BE2C (cell line): ENCODE measurements around the gene SKI.

Experiments
- DNase-seq: peaks from one replicate; pipeline ENCODE4 v3.0.0-alpha.2; 2020
- H3K27me3 ChIP-seq: fragments of 250-450 bp; sonication (Bioruptor Pico); 2 replicates; pipeline ENCODE4 v1.5.1; 2020; ENCODE audit warnings: mild to moderate bottlenecking
- H3K36me3 ChIP-seq: fragments of 250-450 bp; sonication (Bioruptor Pico); 2 replicates; pipeline ENCODE4 v1.5.1; 2020; ENCODE audit warnings: mild to moderate bottlenecking
- H3K4me1 ChIP-seq: fragments of 250-450 bp; sonication (Bioruptor Pico); 2 replicates; pipeline ENCODE4 v1.5.1; 2020
- H3K4me3 ChIP-seq: 2 replicates; pipeline ENCODE4 v1.5.1; 2011; ENCODE audit warnings: low read depth, low read length
- H3K9me3 ChIP-seq: fragments of 250-450 bp; sonication (Bioruptor Pico); 2 replicates; pipeline ENCODE4 v1.5.1; 2020
- TF ChIP-seq, protein P1 (sequence below): IDR thresholded peaks from 2 replicates; pipeline ENCODE4 v1.5.1; 2012; ENCODE audit warnings: mild to moderate bottlenecking, low read depth, low read length

SKI gene

DNA sequence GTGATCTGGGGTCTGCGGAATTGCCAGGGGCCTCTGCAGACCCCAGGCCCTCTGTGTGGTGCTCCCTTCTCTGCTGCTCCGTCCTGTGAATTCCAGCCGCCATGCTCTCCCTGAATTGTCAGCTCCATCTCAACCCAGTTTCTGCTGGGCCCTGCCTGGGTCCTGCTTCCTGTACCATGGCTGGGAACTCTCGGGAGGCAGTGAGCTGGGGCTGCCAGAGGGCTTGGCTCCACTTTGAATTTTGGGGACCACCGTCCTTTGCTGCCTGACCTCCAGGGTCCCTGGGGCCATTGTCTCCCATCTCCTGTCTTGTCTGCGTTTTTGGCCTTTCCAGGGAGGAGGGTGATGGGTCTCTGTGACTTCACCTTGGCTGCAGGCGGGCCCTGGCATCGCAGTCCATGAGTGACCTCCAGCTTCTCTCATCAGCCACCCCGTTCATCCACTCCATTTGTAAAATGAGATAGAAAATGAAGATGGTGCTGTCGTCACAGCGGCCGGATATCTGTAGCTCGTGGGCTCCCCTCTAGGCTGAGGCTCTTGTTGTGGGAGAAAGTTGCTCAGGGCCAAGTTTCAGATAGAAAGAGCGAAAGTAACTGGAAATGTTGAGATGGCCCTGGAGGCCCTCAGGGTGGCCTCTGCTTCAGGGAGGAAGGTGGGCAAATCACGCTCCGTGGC is 38.3 kb downstream of the SKI start:
- Histone ChIP-seq H3K27me3 (no peaks in the 10 kb centered on the region), H3K9me3 (no peaks in the 10 kb centered on the region), H3K4me1 (no peaks in the 10 kb centered on the region), H3K36me3 (no peaks in the 10 kb centered on the region), H3K4me3 (no peak overlapping the region)
- TF ChIP-seq, protein P1, sequence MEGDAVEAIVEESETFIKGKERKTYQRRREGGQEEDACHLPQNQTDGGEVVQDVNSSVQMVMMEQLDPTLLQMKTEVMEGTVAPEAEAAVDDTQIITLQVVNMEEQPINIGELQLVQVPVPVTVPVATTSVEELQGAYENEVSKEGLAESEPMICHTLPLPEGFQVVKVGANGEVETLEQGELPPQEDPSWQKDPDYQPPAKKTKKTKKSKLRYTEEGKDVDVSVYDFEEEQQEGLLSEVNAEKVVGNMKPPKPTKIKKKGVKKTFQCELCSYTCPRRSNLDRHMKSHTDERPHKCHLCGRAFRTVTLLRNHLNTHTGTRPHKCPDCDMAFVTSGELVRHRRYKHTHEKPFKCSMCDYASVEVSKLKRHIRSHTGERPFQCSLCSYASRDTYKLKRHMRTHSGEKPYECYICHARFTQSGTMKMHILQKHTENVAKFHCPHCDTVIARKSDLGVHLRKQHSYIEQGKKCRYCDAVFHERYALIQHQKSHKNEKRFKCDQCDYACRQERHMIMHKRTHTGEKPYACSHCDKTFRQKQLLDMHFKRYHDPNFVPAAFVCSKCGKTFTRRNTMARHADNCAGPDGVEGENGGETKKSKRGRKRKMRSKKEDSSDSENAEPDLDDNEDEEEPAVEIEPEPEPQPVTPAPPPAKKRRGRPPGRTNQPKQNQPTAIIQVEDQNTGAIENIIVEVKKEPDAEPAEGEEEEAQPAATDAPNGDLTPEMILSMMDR = no peak
- DNase-seq = no peak

DNA sequence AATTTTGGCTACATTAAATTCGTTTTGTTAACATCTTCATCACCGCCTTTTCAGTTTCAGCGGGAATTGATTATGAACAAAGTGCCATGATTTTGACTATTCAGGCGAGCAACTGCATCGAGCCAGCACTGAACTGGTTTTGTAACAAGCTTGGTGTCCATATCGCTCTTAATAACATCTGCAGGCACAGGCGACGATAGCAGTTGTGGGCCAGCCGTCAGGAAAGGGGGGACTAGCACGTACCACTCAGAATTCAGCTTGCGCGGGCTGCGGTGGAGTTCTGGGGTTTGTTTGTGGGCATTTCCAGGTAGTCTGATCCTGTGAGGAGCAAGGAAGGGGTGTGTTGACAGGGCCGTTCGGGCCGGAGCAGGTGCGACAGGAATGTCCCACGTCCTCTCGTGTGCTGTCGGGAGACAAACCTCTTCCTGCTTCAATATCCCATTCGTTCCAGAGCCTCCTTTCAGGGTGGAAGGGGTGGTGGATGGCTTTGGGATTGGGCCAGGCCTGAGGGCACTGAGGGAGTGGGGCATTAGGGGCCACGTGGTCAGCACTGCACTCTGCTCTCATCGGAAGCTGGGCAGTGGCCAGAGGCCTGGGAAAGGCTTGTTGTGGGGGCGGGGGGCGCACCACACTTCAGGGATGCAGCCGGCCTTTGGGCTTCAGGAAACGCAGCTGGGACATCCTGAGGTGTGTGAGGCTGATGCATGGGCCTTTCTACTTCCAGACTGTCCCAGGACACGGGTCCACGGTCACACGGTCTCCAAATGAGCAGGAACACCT is 39.1 kb downstream of the SKI start:
- no peaks in the 10 kb centered on the region for H3K27me3 ChIP-seq
- H3K36me3 ChIP-seq = no peaks in the 10 kb centered on the region
- TF ChIP-seq, protein P1 = no peak
- DNase-seq = no peak
- H3K9me3 ChIP-seq = no peaks in the 10 kb centered on the region
- no peak overlapping the region for H3K4me3 ChIP-seq
- no peaks in the 10 kb centered on the region for H3K4me1 ChIP-seq

DNA sequence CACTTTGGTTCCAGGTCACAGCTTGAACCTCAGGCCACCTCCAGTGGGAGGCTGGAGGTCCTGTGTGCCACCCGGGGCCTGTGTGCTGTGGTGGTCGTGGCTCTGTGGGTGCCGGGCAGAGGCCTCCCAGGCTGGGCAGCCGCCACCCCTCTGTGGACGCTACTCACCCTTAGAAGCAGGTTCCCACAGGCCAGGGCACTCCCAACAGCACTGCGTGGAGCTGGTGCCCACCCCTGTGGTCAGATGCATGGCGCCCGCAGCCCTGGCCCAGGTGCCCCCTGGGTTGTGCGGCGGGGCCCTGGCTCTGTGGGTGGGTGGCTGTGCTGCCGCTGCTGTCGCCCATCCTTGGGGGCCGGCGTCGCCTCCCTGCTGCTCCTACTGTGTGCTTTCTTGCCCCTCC is 39.7 kb downstream of the SKI start:
- no peak for DNase-seq
- H3K4me1 ChIP-seq = no peaks in the 10 kb centered on the region
- no peaks in the 10 kb centered on the region for H3K36me3 ChIP-seq
- no peak overlapping the region for H3K4me3 ChIP-seq
- H3K9me3 ChIP-seq = no peaks in the 10 kb centered on the region
- H3K27me3 ChIP-seq = no peaks in the 10 kb centered on the region
- TF ChIP-seq, protein P1 = no peak

GRCh38 chr1:2268285-2269056 is 40.4 kb downstream of the SKI start:
- Histone ChIP-seq H3K27me3 (no peaks in the 10 kb centered on the region), H3K36me3 (no peaks in the 10 kb centered on the region), H3K9me3 (no peaks in the 10 kb centered on the region), H3K4me1 (no peaks in the 10 kb centered on the region), H3K4me3 (no peak overlapping the region)
- no peak for DNase-seq
- TF ChIP-seq, protein P1 = no peak

- no peak overlapping the region for H3K4me3 ChIP-seq
- no peak for DNase-seq
- no peaks in the 10 kb centered on the region for H3K4me1 ChIP-seq
- no peaks in the 10 kb centered on the region for H3K27me3 ChIP-seq
- TF ChIP-seq, protein P1 = no peak
- H3K36me3 ChIP-seq = no peaks in the 10 kb centered on the region
- no peaks in the 10 kb centered on the region for H3K9me3 ChIP-seq
Measured at GRCh38 chr1:2269193-2269921, 41.2 kb downstream of the SKI start.
